Measurements from ENCODE around the gene CTCF.

Gene CTCF

GRCh38 chr16:67534431-67534830, 27.9 kb upstream of the CTCF start:
- no peak for DNase-seq (ENCODE audit: low spot score)
- FAIRE-seq: no peak

- no peak for FAIRE-seq
- DNase-seq (ENCODE audit: low spot score): no peak
Measured at GRCh38 chr16:67535201-67535600, 27.1 kb upstream of the CTCF start.

- FAIRE-seq (no peak), DNase-seq (ENCODE audit: low spot score) (no peak)
Measured at GRCh38 chr16:67537270-67537635, 25.1 kb upstream of the CTCF start.

GRCh38 chr16:67537636-67538591, 24.4 kb upstream of the CTCF start:
- no peak for DNase-seq (ENCODE audit: low spot score)
- no peak for FAIRE-seq

- DNase-seq (ENCODE audit: low spot score): no peak
- FAIRE-seq: no peak
Measured at GRCh38 chr16:67538666-67539101, 23.6 kb upstream of the CTCF start.

- DNase-seq (ENCODE audit: low spot score) (no peak), FAIRE-seq (no peak)
Measured at GRCh38 chr16:67539271-67539670, 23.1 kb upstream of the CTCF start.

- no peak for FAIRE-seq
- no peak for DNase-seq (ENCODE audit: low spot score)
Measured at GRCh38 chr16:67539691-67540635, 22.4 kb upstream of the CTCF start.

GRCh38 chr16:67540756-67541155, 21.6 kb upstream of the CTCF start:
- FAIRE-seq: no peak
- DNase-seq (ENCODE audit: low spot score): no peak

GRCh38 chr16:67541391-67542263, 20.7 kb upstream of the CTCF start:
- DNase-seq (ENCODE audit: low spot score): no peak
- no peak for FAIRE-seq

GRCh38 chr16:67542464-67542863, 19.9 kb upstream of the CTCF start:
- DNase-seq (ENCODE audit: low spot score): peak; percentile 67
- FAIRE-seq: no peak

GRCh38 chr16:67543036-67543435, 19.3 kb upstream of the CTCF start:
- FAIRE-seq: no peak
- DNase-seq (ENCODE audit: low spot score): no peak

- FAIRE-seq: no peak
- DNase-seq (ENCODE audit: low spot score): no peak
Measured at GRCh38 chr16:67543582-67543981, 18.7 kb upstream of the CTCF start.

GRCh38 chr16:67544329-67544841, 17.9 kb upstream of the CTCF start:
- DNase-seq (ENCODE audit: low spot score) (no peak), FAIRE-seq (no peak)

GRCh38 chr16:67544844-67545664, 17.3 kb upstream of the CTCF start:
- no peak for DNase-seq (ENCODE audit: low spot score)
- FAIRE-seq: no peak

- DNase-seq (ENCODE audit: low spot score) (no peak), FAIRE-seq (no peak)
Measured at GRCh38 chr16:67545665-67546024, 16.7 kb upstream of the CTCF start.

GRCh38 chr16:67546091-67546501, 16.2 kb upstream of the CTCF start:
- FAIRE-seq: no peak
- DNase-seq (ENCODE audit: low spot score): no peak

- DNase-seq (ENCODE audit: low spot score): peak; percentile 78
- FAIRE-seq: no peak
Measured at GRCh38 chr16:67546761-67547422, 15.4 kb upstream of the CTCF start.

GRCh38 chr16:67547423-67548264, 14.7 kb upstream of the CTCF start:
- DNase-seq (ENCODE audit: low spot score) (no peak), FAIRE-seq (no peak)
